ENCODE results near the gene MUC22.
"Not testable (repeated sequence)": the region's sequence is repeated elsewhere in the genome, so short reads cannot be mapped to it uniquely, and the experiment has no call there.

Gene MUC22

DNA sequence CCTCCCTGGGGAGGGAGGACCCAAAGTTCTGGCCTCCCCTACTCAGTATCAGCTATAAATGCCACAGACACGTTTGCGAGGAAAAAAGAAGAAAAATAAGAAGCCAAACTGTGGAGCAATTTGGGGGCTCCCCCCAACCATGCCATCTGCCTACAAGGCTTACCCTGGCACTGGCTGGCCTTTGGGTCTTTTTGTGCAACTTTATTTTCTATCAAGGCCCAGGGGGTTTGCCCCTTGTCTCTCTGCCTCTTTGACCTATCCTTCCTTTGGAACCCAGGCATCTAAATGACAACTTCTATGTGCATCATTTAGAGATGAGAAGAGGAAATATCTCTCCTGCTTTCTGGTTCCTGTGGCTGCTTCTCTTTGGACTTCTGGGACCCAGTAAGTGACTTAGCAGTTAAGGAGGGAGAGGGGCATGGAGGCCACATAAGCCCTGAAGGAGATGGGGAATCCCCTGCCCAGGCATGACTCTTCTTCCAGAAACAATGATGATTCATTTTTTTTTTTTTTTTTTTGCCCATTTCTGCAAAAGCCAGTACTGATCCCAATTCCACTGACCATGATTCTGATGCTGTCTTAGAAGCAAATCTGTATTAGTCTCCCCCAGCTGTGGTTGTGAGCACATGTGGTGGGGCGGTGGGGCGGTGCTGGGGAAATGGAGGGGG, at the start of gene MUC22:
Gene MUC22 (plus strand): TSS at position 82 of the 668 bp plus-strand sequence. CDS start 233 bp downstream, at position 315.
- in situ Hi-C loops (cut with MboI; ENCODE audit: low sequenced_read_pairs): no loop called here

DNA sequence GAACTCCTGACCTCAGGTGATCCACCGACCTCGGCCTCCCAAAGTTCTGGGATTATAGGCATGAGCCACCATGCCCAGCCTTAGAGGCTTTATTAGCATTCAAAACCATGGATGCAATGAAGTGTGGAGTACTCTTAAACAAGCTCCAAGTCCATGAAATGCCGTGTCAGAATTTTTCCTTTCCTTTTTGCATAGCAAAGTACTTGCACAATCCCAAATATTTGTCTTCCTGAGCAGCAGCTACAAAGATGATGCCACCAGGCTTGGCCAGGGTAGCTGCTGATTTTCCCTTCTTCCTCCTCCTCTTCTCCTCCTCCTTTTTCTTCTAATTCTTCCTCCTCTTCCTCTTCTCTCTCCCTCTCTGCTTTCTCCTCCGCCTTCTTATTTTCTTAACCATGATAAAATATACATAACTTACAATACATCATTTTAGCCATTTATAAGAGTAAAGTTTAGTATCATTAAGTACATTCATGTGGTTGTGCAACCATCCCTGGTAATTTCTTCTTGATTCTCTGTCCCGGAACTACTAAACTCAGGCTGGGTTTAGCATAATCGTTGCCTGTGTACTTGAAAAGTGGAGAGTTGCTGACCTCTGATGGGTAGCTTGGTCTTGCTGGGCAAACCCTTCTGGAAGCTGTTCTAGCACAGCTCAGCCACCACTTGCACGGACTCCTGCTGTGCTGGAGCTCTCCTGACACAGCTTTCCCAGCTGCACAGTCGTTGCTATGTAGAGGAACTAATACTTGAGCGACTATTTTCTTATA, 49.2 kb upstream of the MUC22 start:
- in situ Hi-C loops (cut with MboI; ENCODE audit: low sequenced_read_pairs): no loop called here

DNA sequence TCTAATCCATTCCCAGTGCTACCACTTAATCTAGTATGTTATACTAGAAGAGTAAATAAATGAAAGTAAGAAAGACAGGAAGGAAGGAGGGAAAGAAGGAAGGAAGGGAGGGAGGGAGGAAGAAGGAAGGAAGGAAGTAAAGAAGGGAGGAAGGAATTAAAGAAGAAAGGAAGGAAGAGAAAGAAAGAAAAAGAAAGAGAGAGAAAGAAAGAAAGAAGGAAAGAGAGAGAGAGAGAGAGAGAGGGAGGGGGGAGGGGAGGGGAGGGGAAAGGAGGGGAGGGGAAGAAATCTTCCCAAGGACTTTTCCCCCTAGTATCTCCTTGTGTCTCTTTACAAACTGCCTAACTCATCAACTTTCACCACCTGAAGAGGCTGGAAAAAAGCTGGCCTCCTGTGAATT, 47.6 kb upstream of the MUC22 start:
- in situ Hi-C loops (cut with MboI; ENCODE audit: low sequenced_read_pairs): no loop called here

DNA sequence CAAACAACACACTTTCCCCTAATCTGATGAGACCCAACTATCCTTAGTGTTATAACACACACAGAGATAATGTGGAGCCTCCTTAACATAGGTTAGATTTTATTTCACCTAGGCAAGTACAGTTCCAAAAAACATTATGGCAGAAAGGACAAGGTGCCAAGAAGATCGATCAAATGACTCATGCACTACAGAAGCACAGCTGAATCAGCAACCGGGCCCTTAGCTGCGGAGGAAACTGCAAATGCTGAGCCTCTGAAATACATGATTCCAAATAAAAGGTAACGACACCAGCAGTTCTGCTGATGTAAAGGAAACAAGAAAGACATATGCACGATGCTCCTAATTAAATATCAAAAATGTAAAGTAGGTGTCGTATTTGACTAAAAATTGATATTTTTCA, 46.6 kb upstream of the MUC22 start:
- in situ Hi-C loops (cut with MboI; ENCODE audit: low sequenced_read_pairs): no loop called here

DNA sequence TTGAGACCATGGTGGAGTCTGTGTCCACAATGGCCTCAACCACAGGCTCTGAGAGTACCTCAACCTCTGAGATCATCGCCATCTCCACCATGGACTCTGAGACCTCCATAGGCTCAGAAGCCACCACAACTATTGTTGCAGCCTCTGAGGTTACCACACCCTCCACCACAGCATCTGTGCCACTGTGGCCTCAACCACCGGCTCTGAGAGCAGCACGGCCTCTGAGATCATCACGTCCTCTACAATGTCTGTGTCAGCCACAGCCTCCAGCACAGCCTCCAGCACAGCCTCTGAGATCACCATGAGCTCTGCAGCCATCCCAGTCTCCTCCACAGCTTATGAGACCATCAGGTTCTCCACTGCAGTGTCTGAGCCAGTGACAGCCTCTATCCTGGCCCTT, 46.2 kb upstream of the MUC22 start:
- in situ Hi-C loops (cut with MboI; ENCODE audit: low sequenced_read_pairs): no loop called here

DNA sequence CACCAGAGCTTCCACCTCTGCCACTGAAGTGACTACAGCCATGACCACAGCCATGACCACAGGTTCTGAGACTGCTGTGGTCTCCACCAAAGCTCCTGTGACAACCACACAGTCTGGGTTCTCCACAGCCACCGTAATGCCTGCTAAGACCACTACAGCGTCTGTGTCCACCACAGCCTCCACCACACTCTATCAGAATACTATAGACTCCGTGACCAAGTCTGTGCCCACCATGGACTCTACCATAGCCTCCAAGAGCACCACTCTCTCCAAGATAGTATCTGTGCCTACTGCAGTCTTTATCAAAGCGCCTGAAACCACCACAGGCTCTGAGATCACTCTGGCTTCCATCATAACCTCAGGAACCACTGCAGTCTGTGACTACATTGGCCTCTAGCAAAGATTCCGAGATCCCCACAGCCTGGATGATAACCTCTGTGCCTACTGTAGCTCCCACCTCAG, 45.1 kb upstream of the MUC22 start:
- in situ Hi-C loops (cut with MboI; ENCODE audit: low sequenced_read_pairs): no loop called here

DNA sequence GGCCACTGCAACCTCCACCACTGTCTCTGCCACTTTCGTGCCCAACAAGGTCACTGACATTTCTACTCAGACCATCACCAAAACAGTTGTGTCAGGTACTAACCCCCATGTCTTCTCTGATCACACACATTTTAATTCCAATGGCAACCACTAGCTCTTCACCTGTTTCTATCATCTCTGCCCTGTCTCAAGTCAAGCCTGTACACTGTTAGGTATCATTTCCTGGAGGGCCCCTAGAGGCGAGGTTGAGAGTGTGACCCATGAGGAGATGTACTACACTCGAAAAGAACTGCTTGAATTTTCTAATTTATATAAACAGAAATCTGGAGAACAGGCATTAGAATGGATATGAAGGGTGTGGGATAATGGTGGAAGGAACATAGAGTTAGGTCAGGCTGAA, 44.1 kb upstream of the MUC22 start:
- in situ Hi-C loops (cut with MboI; ENCODE audit: low sequenced_read_pairs): no loop called here

DNA sequence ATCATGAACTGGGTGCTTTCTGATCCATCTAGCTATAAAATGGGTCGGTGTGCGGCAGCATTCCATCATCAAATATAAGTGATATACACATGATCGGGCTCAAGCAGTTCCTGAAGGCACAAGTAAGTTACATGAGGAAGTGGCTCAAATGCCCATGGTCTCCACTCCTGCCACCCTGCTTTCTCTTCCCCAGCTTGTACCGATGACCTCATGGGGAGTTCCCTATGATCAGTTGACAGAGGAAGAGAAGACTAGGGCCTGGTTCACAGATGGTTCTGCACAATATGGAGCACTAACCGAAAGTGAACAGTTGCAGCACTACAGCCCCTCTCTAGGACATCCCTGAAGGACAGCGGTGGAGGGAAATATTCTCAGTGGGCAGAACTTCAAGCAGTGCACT, 41.1 kb upstream of the MUC22 start:
- in situ Hi-C loops (cut with MboI; ENCODE audit: low sequenced_read_pairs): not testable (repeated sequence)

DNA sequence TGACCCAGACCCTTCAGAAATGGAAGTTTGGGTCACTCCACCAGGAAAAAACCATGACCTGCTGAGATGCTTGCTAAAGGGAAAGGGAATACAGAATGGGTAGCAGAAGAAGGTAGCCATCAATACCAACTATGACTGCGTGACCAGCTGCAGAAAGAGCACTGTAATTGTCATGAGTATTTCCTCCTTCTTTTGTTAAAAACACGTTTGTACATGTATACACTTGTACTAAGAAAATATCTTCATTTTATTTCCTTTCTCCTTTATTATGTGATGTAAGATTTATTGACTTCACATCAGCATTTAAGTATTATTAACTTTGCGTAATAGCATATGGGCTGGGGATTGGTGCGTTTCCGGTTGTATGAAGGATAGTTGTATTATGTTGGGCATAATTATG, 39.3 kb upstream of the MUC22 start:
- in situ Hi-C loops (cut with MboI; ENCODE audit: low sequenced_read_pairs): no loop called here

DNA sequence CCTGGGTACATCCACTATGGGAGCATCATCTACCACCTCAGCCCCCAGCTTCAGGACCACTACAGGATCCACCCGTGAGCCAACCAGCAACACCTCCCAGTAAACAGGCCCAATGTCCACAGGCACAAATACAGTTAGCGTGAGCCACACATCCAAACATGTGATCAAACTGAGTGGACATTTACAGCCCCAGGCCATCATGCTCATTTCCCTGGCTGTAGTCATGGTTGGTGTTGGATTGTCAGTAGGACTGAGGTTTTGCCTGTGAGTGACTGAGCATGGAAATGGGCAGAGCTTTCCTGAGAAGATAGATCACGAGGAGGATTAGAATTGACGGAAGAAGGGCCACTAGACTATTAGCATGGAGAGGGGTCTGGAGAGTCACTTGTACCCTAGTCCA, 37.5 kb upstream of the MUC22 start:
- in situ Hi-C loops (cut with MboI; ENCODE audit: low sequenced_read_pairs): no loop called here

DNA sequence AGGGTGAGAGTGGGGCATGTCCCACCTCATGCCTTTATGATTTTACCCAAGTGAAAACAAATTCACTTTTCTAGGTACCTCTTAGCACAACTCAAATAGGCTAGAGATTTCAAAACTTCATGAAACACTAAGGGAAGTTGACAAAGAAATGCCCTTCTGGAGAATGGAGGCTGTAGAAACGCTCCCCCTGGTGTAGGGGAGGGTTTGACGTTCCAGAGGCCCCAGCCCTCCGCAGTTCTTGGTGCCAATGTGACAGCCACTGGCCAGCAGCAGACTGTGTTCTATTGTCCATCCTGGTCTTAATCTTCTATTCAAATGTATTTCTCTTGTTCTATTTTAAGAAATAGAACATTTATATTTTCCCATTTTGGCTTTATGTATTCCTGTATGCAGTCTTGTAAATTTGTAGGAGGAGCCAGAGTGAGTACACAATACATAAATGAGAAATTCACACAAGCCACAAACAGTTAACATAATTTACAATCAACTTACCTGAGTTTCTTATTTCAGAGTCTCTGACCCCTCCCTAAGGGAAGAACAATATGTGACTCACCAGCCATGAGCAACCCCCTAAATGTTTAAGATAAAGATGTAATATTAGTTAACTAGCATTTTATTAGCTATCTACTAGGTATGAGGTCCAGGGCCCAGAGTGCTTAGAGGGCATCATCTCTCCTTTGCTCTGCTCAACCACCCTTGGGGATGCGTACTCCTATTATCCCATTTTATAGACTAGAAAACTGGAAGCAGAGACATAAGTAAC, 35.6 kb upstream of the MUC22 start:
- in situ Hi-C loops (cut with MboI; ENCODE audit: low sequenced_read_pairs): no loop called here

DNA sequence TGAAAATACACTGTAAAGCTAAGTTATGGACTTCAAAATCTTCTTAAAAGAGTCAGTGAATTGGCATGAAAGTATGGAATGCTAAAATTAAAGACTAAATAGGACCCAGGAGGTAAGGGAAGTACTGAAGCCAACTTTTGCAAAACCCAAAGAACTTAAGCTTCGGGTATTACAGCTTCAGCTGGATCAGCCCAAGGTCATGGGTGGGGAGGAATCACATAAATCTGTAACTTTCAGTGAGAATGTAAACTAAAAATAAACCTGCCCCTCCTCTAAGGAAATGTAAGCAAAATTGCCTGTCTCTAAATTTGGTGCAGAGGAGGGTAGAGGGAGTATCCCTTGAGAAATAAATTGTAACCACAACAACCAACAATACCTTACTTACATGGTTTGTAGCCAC, 31.1 kb upstream of the MUC22 start:
- in situ Hi-C loops (cut with MboI; ENCODE audit: low sequenced_read_pairs): no loop called here

DNA sequence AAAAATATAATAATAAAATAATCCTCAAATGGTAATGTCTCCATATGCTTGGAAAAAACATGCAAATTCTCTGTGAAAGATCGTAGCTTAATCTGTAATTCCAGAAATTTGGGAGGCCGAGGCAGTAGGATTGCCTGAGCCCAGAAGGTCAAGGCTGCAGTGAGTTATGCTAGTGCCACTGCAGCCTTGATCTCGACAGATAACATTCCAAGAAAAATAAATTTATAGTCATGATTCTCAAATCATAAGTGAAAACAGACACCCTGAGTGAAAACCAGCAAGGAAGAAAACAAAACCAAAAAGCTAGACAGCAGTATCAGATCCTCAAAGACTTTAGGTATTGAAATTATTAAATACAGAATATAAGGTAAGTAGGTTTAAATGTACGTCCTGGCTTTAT, 30.6 kb upstream of the MUC22 start:
- in situ Hi-C loops (cut with MboI; ENCODE audit: low sequenced_read_pairs): no loop called here

DNA sequence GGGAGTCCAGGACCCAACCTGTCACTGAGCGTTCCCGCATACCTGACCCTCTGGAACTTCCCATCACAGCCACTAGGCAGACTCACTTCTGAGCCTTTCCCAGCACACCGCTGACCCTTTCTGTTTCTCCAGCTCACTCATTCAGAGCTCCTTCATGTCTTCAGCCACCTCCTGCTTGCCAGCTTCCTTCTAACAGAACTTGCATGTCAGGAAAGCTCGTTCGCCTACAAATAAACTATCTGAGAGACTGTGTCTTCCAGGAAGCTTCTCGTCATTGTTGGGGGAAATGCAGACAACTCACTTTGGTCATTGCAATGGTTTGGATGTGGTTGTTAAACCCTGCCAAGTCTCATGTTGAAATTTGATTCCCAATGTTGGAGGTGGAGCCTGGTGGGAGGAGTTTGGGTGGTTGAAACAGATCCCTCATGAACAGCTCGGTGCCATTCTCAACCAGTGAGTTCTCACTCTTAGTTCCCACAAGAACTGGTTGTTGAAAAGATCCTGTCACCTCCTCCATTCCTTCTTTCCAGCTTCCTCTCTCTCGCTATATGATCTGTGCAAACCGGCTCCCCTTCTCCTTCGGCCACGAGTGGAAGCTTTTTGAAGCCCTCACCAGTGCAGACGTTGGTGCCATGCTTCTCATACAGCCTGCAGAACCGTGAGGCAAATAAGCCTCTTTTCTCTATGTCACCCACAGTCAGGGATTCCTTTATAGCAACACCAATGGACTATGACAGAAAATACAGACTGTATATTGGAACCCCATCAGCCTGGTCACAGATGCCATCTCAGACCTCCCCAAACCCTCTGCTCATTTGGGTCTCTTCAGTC, 28.1 kb upstream of the MUC22 start:
- in situ Hi-C loops (cut with MboI; ENCODE audit: low sequenced_read_pairs): no loop called here

DNA sequence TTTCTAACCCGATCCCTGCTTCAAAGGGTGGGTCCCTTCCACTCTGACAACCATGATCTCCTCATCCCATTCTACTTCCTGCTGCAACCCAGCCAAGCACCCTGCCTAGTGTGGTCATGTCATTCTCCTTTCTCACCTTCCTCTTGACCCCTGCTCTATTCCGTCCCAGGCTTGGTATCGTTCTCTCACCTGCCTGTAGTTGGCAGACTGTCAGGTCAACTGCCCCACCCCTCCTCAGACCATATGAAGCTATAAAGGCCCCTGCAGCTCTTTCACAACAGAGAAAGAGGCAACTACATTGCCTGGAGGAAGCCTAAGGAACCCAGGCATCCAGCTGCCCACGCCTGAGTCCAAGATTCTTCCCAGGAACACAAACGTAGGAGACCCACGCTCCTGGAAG, 26.8 kb upstream of the MUC22 start, which contains the start of gene MUC21:
Gene MUC21 (plus strand): TSS at position 280 of the 400 bp plus-strand sequence. CDS start 241 bp downstream, outside the sequence.
- in situ Hi-C loops (cut with MboI; ENCODE audit: low sequenced_read_pairs): no loop called here

DNA sequence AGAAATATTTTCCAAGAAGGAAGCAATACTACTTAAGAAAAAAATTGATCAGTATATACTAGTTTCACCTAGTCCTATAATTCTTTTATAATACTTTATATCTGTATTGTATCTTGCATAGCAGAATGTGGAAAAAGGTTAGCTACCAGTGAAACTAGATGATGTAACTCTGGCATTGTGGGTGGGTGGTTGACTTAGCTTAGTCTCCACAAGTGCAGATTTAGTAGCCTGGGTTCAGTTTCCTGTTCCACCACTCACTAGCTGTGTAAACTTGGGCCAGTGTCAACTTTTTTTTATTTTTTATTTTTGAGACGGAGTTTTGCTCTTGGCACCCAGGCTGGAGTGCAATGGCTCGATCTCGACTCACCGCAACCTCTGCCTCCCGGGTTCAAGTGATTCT, 24.8 kb upstream of the MUC22 start:
- in situ Hi-C loops (cut with MboI; ENCODE audit: low sequenced_read_pairs): no loop called here

DNA sequence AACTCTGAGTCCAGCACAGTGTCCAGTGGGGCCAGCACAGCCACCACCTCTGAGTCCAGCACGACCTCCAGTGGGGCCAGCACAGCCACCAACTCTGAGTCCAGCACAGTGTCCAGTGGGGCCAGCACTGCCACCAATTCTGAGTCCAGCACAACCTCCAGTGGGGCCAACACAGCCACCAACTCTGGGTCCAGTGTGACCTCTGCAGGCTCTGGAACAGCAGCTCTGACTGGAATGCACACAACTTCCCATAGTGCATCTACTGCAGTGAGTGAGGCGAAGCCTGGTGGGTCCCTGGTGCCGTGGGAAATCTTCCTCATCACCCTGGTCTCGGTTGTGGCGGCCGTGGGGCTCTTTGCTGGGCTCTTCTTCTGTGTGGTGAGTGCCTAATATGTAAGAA, 23.0 kb upstream of the MUC22 start:
- in situ Hi-C loops (cut with MboI; ENCODE audit: low sequenced_read_pairs): no loop called here

DNA sequence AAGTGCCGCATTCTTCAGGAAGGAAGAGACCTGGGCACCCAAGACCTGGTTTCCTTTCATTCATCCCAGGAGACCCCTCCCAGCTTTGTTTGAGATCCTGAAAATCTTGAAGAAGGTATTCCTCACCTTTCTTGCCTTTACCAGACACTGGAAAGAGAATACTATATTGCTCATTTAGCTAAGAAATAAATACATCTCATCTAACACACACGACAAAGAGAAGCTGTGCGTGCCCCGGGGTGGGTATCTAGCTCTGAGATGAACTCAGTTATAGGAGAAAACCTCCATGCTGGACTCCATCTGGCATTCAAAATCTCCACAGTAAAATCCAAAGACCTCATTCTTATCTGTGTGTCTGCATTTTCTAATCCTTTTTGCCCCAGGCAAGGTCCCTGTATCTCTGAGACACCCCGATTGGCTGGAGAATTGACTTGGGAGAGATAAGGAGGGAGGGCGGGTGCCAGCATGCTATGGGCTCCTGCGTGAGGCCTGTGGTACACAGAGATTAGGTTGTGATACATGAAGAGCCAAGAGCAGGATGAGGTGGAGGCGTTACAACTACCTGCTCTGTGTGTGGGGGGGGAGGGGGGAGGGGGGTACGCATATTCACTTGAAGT, 22.0 kb upstream of the MUC22 start:
- in situ Hi-C loops (cut with MboI; ENCODE audit: low sequenced_read_pairs): no loop called here

DNA sequence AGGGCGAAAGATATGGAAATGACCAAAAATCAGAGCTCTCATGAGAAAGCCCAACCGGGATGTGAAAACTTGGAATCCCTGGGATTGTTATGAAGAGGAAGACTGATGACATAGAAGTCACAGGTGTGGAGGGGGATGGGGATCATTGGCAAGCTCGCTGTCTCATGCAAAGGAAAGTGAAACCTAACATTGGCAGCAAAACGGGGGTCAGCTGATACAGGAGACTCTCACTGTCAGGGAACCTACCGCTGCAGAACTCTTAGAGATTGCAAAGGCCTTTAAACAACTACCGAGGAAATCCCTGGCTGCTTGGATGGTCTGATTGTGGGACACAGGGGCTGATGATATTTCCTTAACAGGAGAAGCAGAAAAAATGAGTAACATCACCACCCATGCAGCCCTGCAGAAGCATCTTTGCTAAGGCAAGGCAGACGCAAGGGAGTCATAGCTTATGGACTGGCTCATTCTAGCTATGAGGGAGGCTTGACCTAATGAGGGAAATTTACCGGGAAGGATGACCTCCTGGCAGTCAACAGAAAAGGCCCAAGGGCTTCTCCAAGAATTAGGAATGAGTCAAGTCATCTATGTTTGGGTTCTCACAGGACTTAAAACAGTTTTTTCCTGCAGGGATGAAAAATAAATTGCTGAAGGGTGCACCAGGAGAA, 19.7 kb upstream of the MUC22 start:
- in situ Hi-C loops (cut with MboI; ENCODE audit: low sequenced_read_pairs): no loop called here

DNA sequence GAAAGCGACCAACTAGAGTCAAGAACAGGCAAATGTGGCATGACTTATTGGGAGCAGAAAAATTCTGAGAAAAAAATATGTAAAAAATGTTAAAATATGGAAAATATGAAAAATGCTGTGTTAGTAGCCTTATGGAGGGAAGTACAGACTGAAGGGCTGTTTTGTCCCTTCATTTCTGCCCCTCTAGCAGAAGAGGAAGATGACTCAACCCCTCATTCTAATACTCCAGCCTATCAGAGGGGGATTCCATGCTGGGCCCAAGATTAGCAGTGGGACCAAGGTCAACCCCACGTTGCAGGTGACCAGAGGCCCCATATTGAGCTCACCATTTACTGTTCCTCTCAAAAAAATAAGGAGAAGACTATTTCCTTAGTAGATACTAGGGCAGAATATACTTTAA, 18.4 kb upstream of the MUC22 start:
- in situ Hi-C loops (cut with MboI; ENCODE audit: low sequenced_read_pairs): no loop called here
